GM18861 (cell line): Measurements from ENCODE around the gene CHN1.
A peak's percentile ranks its signal among the peaks of the same experiment; 100 is the strongest.

ENCODE experiments used
- ATAC-seq: cut with Tn5 transposase; IDR thresholded peaks from one replicate; pipeline ENCODE4 v1.9.1; 2021; ENCODE audit not compliant: unreplicated experiment

The CHN1 gene, protein sequence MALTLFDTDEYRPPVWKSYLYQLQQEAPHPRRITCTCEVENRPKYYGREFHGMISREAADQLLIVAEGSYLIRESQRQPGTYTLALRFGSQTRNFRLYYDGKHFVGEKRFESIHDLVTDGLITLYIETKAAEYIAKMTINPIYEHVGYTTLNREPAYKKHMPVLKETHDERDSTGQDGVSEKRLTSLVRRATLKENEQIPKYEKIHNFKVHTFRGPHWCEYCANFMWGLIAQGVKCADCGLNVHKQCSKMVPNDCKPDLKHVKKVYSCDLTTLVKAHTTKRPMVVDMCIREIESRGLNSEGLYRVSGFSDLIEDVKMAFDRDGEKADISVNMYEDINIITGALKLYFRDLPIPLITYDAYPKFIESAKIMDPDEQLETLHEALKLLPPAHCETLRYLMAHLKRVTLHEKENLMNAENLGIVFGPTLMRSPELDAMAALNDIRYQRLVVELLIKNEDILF

DNA sequence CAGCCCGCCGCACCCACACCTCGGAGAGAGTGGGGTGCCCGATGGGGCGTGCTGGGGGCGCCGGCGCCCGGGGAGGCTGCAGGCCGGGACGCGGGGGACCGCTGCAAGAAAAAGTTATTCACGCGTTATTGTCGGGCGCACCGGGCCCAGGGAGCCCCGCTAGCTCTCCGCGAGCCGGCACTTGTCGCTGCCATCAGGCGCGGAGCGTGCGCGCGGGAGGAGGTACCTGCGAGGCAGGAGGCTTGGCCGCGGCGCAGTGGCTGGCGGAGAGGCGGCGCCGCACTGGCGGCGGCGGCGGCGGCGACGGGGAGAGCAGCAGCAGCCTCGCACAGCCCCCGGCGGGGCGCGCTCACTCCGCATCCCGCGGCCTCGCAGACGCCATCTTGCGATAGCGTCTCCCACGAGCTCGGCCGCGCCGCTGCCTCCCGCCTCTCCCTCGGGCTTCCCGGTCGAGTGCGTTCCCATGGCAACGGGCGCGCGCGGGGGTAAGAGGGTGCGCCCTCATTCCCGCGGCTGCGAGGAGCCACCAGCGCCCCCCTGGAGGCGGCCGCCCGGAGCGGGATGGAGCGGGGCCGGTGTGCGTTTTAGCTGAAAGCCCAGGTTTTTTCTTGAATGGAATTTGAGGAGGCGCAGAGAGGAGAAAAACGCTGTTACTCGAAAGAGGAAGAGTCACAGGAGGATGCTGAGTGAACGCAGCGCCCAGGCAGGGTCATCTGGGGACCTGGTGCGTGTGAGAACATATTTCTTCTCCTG lies at the start of gene CHN1:
Gene CHN1 (minus strand): TSS at position 402 of the 753 bp plus-strand sequence. CDS start 469 bp downstream, outside the sequence.
- peak; percentile 65 for ATAC-seq

DNA sequence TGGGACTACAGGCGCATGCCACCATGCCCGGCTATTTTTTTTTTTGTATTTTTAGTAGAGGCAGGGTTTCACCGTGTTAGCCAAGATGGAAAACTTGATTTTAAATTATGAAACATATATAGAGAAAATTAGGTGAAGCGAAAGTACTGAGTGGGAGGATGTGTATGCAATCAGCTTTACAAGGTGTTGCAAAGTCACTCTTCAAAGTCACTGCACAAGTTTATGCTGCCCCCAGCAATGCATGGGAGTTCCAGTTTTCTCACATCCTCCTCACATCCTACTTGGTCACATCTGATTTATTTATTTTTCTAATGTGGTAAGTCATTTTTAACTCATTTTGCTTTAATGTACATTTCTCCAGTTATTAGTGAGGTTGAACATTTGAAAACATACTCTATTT lies 49.2 kb upstream of the CHN1 start:
- no peak for ATAC-seq

DNA sequence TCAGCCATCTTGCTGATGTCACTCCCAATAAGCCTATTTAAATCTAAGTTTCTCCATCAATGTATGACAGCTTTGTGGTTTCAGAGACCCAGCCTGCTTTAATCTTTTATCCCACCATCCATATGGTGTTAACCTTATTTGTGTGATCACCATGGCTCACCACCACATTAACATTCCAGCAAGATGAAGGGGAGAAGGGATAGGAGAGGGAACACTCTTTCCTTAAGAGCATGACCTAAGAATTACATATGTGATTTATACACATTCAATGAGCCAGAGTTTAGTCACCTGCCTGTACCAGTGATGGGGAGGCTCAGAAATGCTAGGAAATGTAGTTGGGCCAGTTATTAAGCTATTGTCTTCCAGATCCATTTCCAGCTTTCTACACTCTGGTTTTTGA lies 44.5 kb upstream of the CHN1 start:
- ATAC-seq: no peak

DNA sequence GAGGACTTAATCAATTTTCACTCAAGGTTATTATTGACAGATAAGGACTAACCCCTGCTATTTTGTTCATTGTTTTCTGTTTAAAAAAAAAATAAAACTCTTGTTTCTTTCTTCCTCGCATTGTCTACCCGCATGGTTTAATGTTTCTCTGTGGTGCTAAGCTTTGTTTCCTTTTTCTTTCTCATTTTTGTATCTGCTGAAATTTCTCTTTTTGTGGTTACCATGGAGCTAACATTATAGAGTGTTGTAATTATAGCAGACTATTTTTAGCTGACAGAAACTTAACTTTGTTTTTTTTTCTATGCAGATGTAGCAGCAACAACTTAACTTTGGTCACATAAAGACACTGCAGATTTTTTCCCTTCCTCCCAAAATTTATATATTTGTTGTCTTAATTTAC lies 43.1 kb upstream of the CHN1 start:
- no peak for ATAC-seq

DNA sequence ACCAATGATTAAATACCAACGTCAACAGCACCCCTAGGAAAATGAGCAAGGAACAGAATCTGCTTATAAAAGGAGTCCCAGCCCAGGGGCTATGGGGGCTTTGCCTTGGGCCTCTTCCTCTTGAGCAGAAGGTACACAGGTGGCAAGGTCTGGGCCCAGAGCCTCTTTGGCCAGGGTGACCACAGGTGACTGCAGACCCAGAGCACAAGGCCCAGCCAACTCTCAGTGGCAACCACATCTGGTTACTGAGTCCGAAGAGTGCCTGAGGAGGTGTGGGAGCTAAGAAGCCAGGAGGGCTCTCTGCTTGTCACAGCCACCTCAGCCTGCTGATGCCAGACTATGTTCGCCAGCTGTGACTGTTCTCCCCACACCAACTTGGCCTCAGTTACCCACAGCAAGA lies 34.3 kb upstream of the CHN1 start:
- ATAC-seq: no peak

DNA sequence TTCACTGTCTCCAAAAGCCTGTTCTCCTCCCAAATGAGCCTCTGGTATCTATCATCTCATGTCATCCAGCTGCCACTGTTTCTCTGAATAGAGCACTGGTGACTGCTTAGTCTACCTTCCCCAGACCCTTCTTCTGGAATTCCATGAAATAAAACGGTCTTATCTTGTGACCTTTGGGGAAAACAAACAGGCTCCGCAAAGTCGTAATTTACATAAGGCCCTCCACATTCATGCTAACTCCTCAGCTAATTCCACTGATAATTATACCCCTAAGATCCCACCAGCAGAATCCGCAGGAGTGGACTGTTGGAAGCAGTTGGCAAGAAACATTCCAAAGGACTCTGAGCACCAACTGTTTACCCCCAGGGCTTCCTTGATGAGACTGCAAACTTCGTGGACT lies 33.9 kb upstream of the CHN1 start:
- no peak for ATAC-seq

DNA sequence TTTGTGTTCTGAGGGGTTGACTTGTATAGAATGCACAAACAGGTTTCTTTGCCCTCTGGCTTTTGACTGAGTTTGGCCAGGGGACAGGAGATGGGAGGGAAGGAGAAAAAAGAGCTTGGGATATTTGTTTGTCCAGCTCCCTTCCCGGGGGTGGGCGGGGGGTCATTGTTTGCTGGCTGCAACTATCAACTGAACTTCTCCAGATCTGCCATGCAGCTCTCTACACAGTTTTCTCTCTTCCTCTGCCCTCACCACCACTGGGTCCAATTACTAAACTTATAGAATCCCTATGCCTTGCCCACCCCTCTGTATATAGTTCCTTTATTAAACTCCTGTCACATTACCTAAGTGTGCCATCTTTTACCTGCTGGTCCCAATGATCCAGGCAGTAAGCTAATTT lies 32.8 kb upstream of the CHN1 start:
- no peak for ATAC-seq

DNA sequence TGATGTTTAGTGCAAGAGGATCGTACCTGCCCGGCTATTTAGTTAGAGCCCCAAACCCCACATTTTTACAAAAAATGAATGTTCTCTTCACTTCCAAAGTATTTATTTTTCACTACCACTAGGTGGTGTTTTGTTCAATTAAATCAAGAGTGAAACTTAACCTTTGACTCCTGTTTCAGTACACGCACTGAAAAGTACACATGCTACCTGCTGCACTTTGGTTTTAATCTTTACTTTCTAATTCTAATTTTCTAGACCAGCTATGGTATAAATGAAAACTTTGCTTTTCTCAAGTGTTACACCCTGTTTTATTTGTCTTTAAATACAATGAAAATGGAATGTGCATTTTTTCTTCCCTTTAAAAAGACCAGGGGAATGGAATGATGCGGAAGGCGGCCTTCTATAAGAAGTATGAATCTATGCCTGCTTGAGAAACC lies 31.4 kb upstream of the CHN1 start:
- ATAC-seq: peak; percentile 66

DNA sequence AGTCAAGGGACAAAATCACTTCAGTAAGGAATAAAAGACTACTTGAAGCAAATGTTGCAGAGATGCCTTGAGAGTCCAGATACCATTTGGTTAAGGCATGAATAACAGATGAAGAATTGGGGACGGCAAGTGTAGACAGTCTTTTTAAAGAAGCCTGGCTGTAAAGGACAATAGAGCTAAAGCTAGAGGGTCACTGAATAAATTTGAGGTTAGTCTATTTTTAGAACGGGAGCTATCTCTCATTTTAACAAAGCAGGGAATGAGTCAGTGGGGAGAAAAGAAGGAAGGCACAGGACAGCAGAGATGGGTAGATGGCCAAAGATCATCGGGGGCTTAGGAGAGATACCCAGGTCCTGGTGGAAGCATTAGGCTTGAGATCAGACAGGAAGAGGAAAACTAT lies 30.6 kb upstream of the CHN1 start:
- no peak for ATAC-seq

DNA sequence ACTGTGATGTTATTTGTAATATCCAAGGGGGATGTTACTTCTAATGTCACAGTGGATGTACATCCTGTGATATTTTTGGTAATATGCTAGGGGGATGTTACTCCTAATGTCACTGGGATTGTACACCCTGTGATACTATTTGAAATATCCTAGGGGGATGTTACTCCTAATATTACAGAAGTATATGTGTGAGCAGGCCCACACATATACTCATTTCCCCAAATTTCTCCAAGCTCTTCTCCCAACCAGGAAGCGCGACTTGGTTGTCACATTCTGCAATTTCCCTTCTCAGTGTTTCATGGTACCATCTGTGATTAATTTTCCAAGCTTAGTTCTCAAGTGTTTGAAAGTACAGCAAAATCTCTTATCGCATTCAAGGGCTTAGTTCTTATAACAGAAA lies 29.5 kb upstream of the CHN1 start:
- no peak for ATAC-seq

DNA sequence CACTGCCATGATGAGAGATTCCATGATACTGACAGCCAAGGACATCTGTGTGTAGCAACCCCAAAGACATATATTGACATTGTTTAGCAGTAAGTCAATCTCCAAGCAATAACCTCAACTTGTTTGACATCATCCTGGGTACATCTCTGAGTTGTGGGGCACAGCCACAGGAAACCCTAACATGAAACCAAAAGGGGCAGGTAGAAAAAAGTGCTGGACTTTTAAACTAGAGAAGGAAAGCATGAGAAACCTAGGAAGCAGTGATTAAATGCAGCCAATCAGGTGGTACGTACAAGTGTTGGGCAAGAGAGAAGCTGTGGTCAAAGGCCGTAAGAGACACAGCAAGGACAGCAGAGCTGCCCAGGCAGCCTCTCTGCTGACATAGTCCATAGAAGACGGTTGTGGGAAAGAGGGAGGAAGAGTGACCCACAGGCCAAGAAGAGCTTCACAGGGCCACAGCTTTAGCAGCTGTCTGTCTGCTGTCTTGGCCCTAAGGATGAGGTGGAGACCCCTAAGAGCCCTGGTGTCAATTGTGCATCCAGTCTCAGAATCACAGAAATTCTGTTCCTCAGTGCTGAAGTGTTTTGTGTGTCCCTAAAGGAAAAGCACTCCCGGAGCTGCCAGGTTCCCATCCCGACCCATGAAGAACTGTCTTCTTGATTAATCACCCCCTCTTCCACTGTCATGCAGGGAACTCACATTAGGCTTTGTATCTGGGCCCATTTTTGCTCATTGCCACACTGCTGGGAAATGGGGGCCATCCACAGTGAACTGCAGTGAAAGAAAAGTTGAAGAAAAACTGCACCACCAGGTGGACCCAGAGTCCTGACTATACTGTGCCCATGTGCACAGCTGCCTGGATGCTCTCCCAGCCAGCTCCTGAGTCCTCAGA lies 25.4 kb upstream of the CHN1 start:
- ATAC-seq: no peak

DNA sequence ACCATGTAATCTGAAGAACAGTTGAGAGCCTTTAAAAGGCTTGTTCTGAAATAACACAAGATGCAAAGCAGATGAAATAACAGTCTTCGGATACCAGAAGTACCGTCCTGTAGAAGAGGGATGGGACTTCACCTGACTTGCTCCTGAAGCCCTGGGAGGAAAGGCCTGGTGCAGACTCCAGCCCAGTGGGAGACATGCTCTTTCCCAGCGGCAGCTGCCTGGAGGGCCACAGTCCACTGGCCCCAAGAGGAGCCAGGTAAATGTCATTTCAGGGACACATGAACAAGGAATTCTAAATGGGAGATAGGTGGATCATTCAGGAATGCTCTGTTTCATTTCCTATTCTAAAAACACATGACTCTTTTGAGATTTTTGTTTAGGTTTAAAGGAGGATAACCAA lies 22.6 kb upstream of the CHN1 start:
- no peak for ATAC-seq

DNA sequence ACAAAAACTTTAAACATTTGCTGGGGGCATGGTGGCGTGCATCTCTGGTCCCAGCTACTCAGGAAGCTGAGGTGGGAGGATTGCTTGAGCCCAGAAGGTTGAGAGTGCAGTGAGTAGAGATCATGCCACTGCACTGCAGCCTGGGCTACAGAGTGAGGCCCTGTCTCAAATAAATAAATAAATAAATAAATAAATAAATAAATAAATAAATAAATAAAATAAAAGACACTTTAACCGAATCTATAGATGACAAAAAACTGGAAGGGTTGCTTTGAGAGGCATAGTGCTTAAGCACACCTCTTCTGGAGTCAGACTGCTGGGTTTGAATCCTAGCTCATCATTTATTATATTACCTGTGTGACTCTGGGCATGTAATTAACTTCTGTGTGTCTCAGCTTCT lies 21.2 kb upstream of the CHN1 start:
- ATAC-seq: no peak

DNA sequence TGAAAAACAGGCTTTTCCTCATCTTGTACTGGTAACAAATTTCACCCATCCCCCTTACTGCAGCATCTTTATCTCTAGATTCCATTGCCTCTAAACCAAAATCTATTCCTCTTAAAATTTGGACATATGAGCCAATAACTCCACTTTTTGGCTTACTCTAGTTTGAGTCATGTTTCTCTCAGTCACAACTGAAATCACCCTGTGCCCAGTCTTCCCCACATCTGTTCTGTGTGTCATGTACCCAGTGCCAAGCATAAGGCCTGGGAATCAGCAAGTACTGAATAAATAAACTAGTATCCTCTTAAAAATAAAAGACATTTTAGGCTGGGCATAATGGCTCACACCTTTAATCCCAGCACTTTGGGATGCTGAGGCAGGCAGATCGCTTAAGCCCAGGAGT lies 20.8 kb upstream of the CHN1 start:
- no peak for ATAC-seq

DNA sequence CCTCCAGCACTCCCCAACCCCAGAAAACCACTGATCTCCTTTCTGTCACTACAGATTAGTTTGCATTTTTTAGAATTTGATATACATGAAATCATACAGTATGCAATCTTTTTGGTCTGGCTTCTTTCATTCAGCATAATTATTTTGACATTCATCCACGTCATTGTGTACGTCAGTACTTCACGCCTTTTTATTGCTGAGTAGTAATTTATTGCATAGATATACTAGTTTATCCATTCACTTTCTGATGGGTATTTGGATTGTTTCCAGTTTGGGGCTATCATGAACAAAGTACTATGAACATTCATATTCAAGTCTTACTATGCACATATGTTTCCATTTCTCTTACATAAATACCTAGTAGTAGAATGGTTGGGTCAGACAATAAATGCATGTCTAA lies 20.1 kb upstream of the CHN1 start:
- no peak for ATAC-seq

DNA sequence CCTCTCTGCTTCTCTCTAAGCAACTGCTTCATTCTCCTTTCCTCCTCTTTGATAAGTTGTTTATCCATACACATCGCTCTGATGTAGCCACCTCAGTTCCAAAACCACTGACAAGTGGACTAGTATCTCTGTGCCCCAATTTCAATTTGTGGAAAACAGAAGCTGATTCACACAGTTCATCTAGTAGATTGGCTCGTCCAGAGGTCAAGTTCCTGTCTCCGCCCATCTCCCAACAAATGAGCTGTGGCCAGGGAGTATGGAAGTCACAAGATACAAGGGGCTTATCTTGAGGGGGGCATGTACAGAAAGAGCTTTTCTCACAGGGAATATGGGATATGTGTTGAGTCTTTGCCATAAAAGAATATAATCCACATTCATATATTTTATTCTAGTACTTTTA lies 17.7 kb upstream of the CHN1 start:
- ATAC-seq: no peak

DNA sequence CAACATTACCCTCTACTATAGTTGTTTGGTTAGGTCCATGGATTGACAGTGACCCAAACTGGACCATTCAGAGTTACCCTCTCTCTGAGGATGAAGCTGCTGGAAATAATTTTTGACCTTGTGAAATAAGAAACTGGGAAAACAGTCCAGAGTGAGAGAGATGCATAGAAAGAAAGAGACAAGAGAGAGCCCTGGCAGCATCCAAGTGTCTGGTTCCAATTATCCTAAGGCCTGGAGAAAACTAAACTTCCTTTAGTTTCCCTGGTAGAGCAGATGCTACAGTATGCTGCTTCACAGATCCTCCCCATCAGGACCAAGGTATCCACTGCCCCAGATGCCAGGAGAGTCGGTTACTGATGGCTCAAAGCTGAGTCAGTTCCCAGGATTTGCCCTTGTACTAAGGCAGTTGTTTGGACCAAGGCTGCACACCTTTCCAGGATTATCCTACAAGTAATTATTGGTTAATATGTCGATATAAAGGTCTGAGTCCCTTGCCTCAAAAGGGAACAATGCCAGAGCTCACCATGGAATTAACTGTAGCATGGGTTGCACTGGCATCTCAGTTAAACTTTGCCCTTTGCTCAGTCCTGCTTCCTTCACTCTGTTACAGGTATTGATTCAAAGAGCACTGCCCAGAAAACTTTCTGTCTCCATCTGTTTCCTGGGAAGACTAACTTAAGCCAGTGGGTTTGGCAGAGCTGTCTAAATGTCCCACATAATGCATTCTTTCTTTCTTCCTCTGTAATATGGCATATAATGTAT lies 14.6 kb upstream of the CHN1 start:
- ATAC-seq: no peak

DNA sequence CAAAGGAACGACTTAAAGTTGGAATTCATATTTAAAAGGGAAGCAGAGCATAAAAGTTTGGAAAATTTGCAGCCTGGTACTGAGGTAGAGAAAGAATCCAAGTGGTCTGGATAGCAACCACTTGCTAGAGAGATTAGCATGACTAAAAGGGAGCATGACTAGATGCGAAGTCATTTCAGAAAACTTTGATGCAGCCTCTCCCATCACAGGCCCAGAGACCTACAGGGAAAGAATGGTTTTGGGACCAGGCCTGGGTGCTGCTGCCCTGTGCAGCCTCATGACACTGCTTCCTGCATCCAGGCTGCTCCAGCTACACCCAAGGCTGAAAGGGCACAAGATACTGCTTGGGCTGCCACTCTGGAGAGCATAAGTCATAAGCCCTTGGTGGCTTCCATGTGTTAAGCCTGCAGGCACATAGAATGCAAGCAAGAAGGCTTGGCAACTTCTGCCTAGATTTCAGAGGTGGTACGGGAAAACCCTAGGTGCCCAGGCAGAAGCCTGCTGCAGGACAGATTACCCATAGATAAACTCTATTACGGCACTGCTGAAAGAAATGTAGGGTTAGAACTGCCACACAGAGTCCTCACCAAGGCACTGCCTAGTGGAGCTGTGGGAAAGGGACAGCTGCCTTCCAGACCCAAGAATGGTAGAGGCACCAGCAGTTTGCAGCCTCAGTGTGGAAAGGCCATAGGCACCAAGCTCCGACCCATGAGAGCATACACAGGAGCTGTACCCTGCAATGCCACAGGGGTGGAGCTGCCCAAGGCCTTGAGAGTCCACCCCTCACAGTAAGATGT lies 12.6 kb upstream of the CHN1 start:
- ATAC-seq: no peak

DNA sequence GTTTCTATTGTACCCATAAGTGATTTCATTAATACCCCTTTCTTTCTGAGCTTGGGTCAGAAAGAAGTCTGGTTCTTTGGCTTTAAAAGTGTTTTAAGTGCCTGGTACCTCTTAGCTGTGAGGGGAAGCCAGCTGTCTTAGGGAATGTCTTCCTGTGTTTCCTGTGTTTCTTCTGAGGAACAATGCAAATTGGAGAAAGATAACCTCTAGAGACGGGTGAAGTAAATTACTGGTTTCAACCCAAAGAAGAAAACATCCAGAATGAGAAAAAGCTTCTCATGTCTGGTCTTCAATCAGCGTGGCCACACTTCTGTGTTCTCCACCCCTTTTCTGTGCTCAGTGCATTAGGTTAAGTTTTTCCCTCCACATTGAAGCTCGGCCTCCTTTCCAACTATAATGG lies 10.2 kb upstream of the CHN1 start:
- no peak for ATAC-seq

DNA sequence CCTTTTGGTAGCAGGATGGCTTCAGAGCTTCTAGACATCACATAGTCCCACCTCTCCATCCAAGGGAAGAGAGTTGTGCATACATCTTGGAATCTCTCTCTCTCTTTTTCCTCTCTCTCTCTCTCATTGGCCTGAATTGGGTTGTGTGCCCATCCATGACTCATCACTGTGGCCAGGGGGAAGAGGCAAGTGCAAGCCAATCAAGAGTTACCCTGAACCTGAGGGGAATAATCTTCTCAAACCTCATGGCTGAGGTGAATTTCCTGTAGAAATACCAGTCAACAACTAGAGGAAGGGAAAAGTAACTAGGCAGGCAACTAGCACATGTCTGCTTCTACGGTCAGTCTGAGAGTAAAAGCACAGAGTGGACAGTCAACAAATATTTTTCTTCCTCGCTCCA lies 7.3 kb upstream of the CHN1 start:
- ATAC-seq: no peak
